Measurements from ENCODE around the gene AMOTL1.

AMOTL1 gene

GRCh38 chr11:94920311-94920710, 152.2 kb downstream of the AMOTL1 start:
- no peak for DNase-seq (ENCODE audit: low spot score)
- TF ChIP-seq, protein P1, sequence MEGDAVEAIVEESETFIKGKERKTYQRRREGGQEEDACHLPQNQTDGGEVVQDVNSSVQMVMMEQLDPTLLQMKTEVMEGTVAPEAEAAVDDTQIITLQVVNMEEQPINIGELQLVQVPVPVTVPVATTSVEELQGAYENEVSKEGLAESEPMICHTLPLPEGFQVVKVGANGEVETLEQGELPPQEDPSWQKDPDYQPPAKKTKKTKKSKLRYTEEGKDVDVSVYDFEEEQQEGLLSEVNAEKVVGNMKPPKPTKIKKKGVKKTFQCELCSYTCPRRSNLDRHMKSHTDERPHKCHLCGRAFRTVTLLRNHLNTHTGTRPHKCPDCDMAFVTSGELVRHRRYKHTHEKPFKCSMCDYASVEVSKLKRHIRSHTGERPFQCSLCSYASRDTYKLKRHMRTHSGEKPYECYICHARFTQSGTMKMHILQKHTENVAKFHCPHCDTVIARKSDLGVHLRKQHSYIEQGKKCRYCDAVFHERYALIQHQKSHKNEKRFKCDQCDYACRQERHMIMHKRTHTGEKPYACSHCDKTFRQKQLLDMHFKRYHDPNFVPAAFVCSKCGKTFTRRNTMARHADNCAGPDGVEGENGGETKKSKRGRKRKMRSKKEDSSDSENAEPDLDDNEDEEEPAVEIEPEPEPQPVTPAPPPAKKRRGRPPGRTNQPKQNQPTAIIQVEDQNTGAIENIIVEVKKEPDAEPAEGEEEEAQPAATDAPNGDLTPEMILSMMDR (IDR thresholded peaks at IDR 0.05; ENCODE audit: extremely low read depth, insufficient read depth, missing control alignments): no peak
- in situ Hi-C loops (cut with MboI; ENCODE audit: low pct_unique_long_range_greater_than_20kb, low sequenced_read_pairs, unreplicated experiment): no loop called here

- in situ Hi-C loops (cut with MboI; ENCODE audit: low pct_unique_long_range_greater_than_20kb, low sequenced_read_pairs, unreplicated experiment): no loop called here
- TF ChIP-seq, protein P1 (IDR thresholded peaks at IDR 0.05; ENCODE audit: extremely low read depth, insufficient read depth, missing control alignments): no peak
- no peak for DNase-seq (ENCODE audit: low spot score)
Measured at GRCh38 chr11:94922321-94923003, 154.3 kb downstream of the AMOTL1 start.

DNA sequence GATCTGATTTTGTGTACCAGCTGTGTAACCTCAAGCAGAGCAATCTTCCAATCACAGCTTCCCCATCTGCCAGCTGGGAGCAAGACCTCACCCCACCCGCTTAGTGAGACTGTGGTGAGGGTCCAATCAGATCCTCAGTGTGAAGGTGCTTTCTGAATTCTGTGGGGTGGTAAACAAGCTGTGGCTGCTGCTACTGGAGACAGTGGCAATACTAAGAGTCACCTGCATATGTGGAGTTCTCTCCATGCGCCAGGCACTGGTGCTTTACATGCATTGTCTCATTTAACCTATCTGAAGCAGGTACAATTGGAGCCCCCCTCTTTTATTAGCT, 154.8 kb downstream of the AMOTL1 start:
- no peak for DNase-seq (ENCODE audit: low spot score)
- TF ChIP-seq, protein P1 (IDR thresholded peaks at IDR 0.05; ENCODE audit: extremely low read depth, insufficient read depth, missing control alignments): no peak
- in situ Hi-C loops (cut with MboI; ENCODE audit: low pct_unique_long_range_greater_than_20kb, low sequenced_read_pairs, unreplicated experiment): no loop called here

DNA sequence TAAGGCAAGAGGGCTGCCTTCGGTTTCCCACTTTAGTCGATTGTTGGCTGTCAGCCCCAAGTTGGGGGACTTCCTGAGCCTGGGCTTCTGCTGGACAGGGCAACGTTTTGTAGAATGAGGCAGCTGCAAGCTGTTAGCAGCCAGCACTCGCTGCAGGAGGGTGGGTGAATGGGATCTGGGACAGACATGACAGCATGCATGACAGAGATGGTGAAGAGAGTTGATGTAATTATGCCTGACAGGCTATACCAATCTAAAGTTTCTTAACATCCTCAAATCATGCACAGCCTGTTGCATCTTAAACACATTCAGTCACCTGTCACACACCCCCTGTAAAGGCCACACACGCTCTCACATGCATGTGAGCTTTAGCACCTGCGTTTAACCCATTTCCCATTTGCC, 156.0 kb downstream of the AMOTL1 start:
- TF ChIP-seq, protein P1 (IDR thresholded peaks at IDR 0.05; ENCODE audit: extremely low read depth, insufficient read depth, missing control alignments): no peak
- no peak for DNase-seq (ENCODE audit: low spot score)
- in situ Hi-C loops (cut with MboI; ENCODE audit: low pct_unique_long_range_greater_than_20kb, low sequenced_read_pairs, unreplicated experiment): no loop called here

- in situ Hi-C loops (cut with MboI; ENCODE audit: low pct_unique_long_range_greater_than_20kb, low sequenced_read_pairs, unreplicated experiment): no loop called here
- TF ChIP-seq, protein P1 (IDR thresholded peaks at IDR 0.05; ENCODE audit: extremely low read depth, insufficient read depth, missing control alignments): no peak
- DNase-seq (ENCODE audit: low spot score): no peak
Measured at GRCh38 chr11:94924612-94925011, 156.5 kb downstream of the AMOTL1 start.

DNA sequence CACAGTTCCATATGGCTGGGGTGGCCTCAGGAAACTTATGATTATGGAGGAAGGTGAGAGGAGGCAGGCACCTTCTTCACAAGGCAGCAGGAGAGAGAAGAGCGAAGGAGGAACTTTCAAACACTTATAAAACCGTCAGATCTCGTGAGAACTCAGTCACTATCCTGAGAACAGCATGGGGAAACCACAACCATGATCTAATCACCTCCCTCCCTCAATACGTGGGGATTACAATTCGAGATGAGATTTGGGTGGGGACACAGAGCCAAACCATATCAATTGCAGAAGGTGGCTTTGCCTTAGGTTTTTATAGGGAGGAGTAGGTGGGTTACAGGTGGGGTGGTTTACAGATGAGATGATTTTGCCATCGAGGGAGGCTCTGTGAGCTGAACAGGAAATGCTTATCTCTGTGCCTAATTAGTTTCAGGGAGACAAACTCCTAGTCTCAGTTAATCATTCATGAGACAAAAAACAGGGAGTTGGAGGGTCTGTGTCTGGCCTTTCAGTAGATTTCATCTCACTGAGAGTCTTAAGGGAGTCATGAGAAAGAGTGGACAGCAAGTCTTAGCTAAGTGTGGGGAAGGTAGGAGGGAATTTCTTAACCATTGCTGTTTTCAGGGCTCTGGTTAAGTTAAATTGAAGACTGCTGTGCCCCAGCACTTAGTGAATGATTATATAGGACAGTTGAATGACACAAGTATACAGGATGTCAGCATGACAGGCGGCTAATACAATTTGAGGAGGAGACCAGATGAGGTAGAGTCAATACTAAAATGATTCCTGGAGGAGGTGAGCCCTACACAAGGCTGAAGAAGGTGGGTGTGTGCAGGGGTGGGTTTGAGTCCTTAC, 157.5 kb downstream of the AMOTL1 start:
- TF ChIP-seq, protein P1 (IDR thresholded peaks at IDR 0.05; ENCODE audit: extremely low read depth, insufficient read depth, missing control alignments): no peak
- in situ Hi-C loops (cut with MboI; ENCODE audit: low pct_unique_long_range_greater_than_20kb, low sequenced_read_pairs, unreplicated experiment): no loop called here
- DNase-seq (ENCODE audit: low spot score): no peak
